Gastrocnemius medialis (tissue), 4 donors: ENCODE measurements around the gene GFRA3.

Experiments used
- POLR2A ChIP-seq, 2 donors: fragments of 450-650 bp; IDR thresholded peaks; one replicate each; pipeline ENCODE4 v1.6.1; 2017; ENCODE audit warnings: antibody characterized with exemption in 2 of 2, mild to moderate bottlenecking in 2 of 2, moderate library complexity in 2 of 2
- TF ChIP-seq, protein P1 (sequence below), 5 experiments: fragments of 450-650 bp in 3 of 5; fragments of 200-600 bp in 2 of 5; sonication (generic) in 2 of 5; IDR thresholded peaks in 4 of 5; conservative IDR thresholded peaks in 1 of 5; 1 replicate in 4 of 5; 2 replicates in 1 of 5; pipeline ENCODE4 v1.5.1; 2016 to 2019; ENCODE audit warnings: antibody characterized with exemption in 5 of 5, mild to moderate bottlenecking in 3 of 5, moderate library complexity in 3 of 5

GRCh38 chr5:138289296-138289695 lies 14.9 kb upstream of the GFRA3 start:
- no peak for TF ChIP-seq POLR2A (IDR thresholded peaks at IDR 0.05)
- TF ChIP-seq, protein P1, sequence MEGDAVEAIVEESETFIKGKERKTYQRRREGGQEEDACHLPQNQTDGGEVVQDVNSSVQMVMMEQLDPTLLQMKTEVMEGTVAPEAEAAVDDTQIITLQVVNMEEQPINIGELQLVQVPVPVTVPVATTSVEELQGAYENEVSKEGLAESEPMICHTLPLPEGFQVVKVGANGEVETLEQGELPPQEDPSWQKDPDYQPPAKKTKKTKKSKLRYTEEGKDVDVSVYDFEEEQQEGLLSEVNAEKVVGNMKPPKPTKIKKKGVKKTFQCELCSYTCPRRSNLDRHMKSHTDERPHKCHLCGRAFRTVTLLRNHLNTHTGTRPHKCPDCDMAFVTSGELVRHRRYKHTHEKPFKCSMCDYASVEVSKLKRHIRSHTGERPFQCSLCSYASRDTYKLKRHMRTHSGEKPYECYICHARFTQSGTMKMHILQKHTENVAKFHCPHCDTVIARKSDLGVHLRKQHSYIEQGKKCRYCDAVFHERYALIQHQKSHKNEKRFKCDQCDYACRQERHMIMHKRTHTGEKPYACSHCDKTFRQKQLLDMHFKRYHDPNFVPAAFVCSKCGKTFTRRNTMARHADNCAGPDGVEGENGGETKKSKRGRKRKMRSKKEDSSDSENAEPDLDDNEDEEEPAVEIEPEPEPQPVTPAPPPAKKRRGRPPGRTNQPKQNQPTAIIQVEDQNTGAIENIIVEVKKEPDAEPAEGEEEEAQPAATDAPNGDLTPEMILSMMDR (IDR thresholded peaks at IDR 0.05 in 4 of 5, conservative IDR thresholded peaks at IDR 0.05 in 1 of 5): no peak
